ENCODE data around the gene TMBIM1. TPM values are rescaled to one million over a fixed set of nuclear protein-coding genes. Genes with fewer than 3 reads are reported as not detected.

Gene TMBIM1
- total and polyA plus RNA-seq, 4 donors = 100 to 294 (median 212) TPM

GRCh38 chr2:218280260-218280870 is 11.9 kb downstream of the TMBIM1 start:
- intact Hi-C loops (cut with DNase I) = no loop called here
- peaks cover 0 to 3% of the 10 kb centered on the region in 2 donors for H3K4me1 ChIP-seq (ENCODE audit: control insufficient read depth in 1 of 2, insufficient read depth in 2 of 2, low read length in 2 of 2)
- peaks cover 3 to 26% of the 10 kb centered on the region in 2 donors for H3K36me3 ChIP-seq (ENCODE audit: control insufficient read depth in 1 of 2, insufficient read depth in 2 of 2, low read length in 1 of 2)
- H3K4me3 ChIP-seq (ENCODE audit: low read length in 2 of 2) = no peak overlapping the region
- ATAC-seq (ENCODE audit: low FRiP score) (no peak), DNase-seq (no peak)
- WGBS, 2 donors = 79 to 88% methylated on average over 14 of the region's 14 CpGs
- no peaks in the 10 kb centered on the region for H3K27me3 ChIP-seq (ENCODE audit: control insufficient read depth in 1 of 2, insufficient read depth in 2 of 2, low read length in 1 of 2)
- H3K9me3 ChIP-seq (ENCODE audit: control insufficient read depth, low read length) = no peaks in the 10 kb centered on the region
- H3K27ac ChIP-seq (ENCODE audit: low read depth in 1 of 2, low read length in 2 of 2) = no peak overlapping the region

- peaks cover 0 to 3% of the 10 kb centered on the region in 2 donors for H3K4me1 ChIP-seq (ENCODE audit: control insufficient read depth in 1 of 2, insufficient read depth in 2 of 2, low read length in 2 of 2)
- intact Hi-C loops (cut with DNase I) = loop anchor here in 1 of 2 donors (10.0 kb wide), 1 partner anchor 186 kb away; no protein-coding TSS in a partner anchor
- H3K9me3 ChIP-seq (ENCODE audit: control insufficient read depth, low read length) = no peaks in the 10 kb centered on the region
- no peak for ATAC-seq (ENCODE audit: low FRiP score)
- peaks cover 3 to 35% of the 10 kb centered on the region in 2 donors for H3K36me3 ChIP-seq (ENCODE audit: control insufficient read depth in 1 of 2, insufficient read depth in 2 of 2, low read length in 1 of 2)
- 78 to 79% methylated on average over 16 of the region's 16 CpGs for WGBS, 2 donors
- H3K4me3 ChIP-seq (ENCODE audit: low read length in 2 of 2) = no peak overlapping the region
- H3K27ac ChIP-seq (ENCODE audit: low read depth in 1 of 2, low read length in 2 of 2) = no peak overlapping the region
- H3K27me3 ChIP-seq (ENCODE audit: control insufficient read depth in 1 of 2, insufficient read depth in 2 of 2, low read length in 1 of 2) = no peaks in the 10 kb centered on the region
- no peak for DNase-seq
Measured at GRCh38 chr2:218278531-218279360, 13.6 kb downstream of the TMBIM1 start.

- Histone ChIP-seq H3K36me3 (ENCODE audit: control insufficient read depth in 1 of 2, insufficient read depth in 2 of 2, low read length in 1 of 2) (peaks cover 3 to 35% of the 10 kb centered on the region in 2 donors), H3K27me3 (ENCODE audit: control insufficient read depth in 1 of 2, insufficient read depth in 2 of 2, low read length in 1 of 2) (no peaks in the 10 kb centered on the region), H3K9me3 (ENCODE audit: control insufficient read depth, low read length) (no peaks in the 10 kb centered on the region), H3K4me1 (ENCODE audit: control insufficient read depth in 1 of 2, insufficient read depth in 2 of 2, low read length in 2 of 2) (peaks cover 0 to under 1% of the 10 kb centered on the region in 2 donors), H3K27ac (ENCODE audit: low read depth in 1 of 2, low read length in 2 of 2) (no peak overlapping the region), H3K4me3 (ENCODE audit: low read length in 2 of 2) (no peak overlapping the region)
- DNase-seq (no peak), ATAC-seq (ENCODE audit: low FRiP score) (no peak)
- intact Hi-C loops (cut with DNase I) = loop anchor here in 1 of 2 donors (10.0 kb wide), 1 partner anchor 187 kb away; no protein-coding TSS in a partner anchor
- WGBS, 2 donors = 56 to 79% methylated on average over 7 of the region's 7 CpGs
Measured at GRCh38 chr2:218277921-218278320, 14.4 kb downstream of the TMBIM1 start.

GRCh38 chr2:218276986-218277755 is 15.1 kb downstream of the TMBIM1 start:
- no peaks in the 10 kb centered on the region for H3K9me3 ChIP-seq (ENCODE audit: control insufficient read depth, low read length)
- H3K27ac ChIP-seq (ENCODE audit: low read depth in 1 of 2, low read length in 2 of 2) = no peak overlapping the region
- no peaks in the 10 kb centered on the region for H3K27me3 ChIP-seq (ENCODE audit: control insufficient read depth in 1 of 2, insufficient read depth in 2 of 2, low read length in 1 of 2)
- H3K36me3 ChIP-seq (ENCODE audit: control insufficient read depth in 1 of 2, insufficient read depth in 2 of 2, low read length in 1 of 2) = peaks cover 3 to 35% of the 10 kb centered on the region in 2 donors
- DNase-seq (no peak), ATAC-seq (ENCODE audit: low FRiP score) (no peak)
- intact Hi-C loops (cut with DNase I) = loop anchor here in 1 of 2 donors (10.0 kb wide), 1 partner anchor 188 kb away; no protein-coding TSS in a partner anchor
- no peak overlapping the region for H3K4me3 ChIP-seq (ENCODE audit: low read length in 2 of 2)
- H3K4me1 ChIP-seq (ENCODE audit: control insufficient read depth in 1 of 2, insufficient read depth in 2 of 2, low read length in 2 of 2) = no peaks in the 10 kb centered on the region
- 61 to 62% methylated on average over 12 of the region's 12 CpGs for WGBS, 2 donors

- ATAC-seq (ENCODE audit: low FRiP score) (no peak), DNase-seq (no peak)
- H3K36me3 ChIP-seq (ENCODE audit: control insufficient read depth in 1 of 2, insufficient read depth in 2 of 2, low read length in 1 of 2) = peaks cover 3 to 34% of the 10 kb centered on the region in 2 donors
- no peaks in the 10 kb centered on the region for H3K4me1 ChIP-seq (ENCODE audit: control insufficient read depth in 1 of 2, insufficient read depth in 2 of 2, low read length in 2 of 2)
- no peaks in the 10 kb centered on the region for H3K9me3 ChIP-seq (ENCODE audit: control insufficient read depth, low read length)
- peak overlapping the region in 1 of 2 donors; percentile 13 for H3K27ac ChIP-seq (ENCODE audit: low read depth in 1 of 2, low read length in 2 of 2)
- intact Hi-C loops (cut with DNase I) = loop anchor here in 1 of 2 donors (2.0 to 10.0 kb wide), 2 partner anchors 71 to 189 kb away; no protein-coding TSS in a partner anchor
- H3K27me3 ChIP-seq (ENCODE audit: control insufficient read depth in 1 of 2, insufficient read depth in 2 of 2, low read length in 1 of 2) = no peaks in the 10 kb centered on the region
- WGBS, 2 donors = 72 to 80% methylated on average over 9 of the region's 9 CpGs
- H3K4me3 ChIP-seq (ENCODE audit: low read length in 2 of 2) = no peak overlapping the region
Measured at GRCh38 chr2:218275371-218276072, 16.8 kb downstream of the TMBIM1 start.

GRCh38 chr2:218274586-218274985 is 17.7 kb downstream of the TMBIM1 start:
- Histone ChIP-seq H3K36me3 (ENCODE audit: control insufficient read depth in 1 of 2, insufficient read depth in 2 of 2, low read length in 1 of 2) (peaks cover 3 to 28% of the 10 kb centered on the region in 2 donors), H3K27me3 (ENCODE audit: control insufficient read depth in 1 of 2, insufficient read depth in 2 of 2, low read length in 1 of 2) (no peaks in the 10 kb centered on the region), H3K27ac (ENCODE audit: low read depth in 1 of 2, low read length in 2 of 2) (no peak overlapping the region), H3K4me1 (ENCODE audit: control insufficient read depth in 1 of 2, insufficient read depth in 2 of 2, low read length in 2 of 2) (no peaks in the 10 kb centered on the region), H3K4me3 (ENCODE audit: low read length in 2 of 2) (no peak overlapping the region), H3K9me3 (ENCODE audit: control insufficient read depth, low read length) (no peaks in the 10 kb centered on the region)
- 48 to 54% methylated on average over 4 of the region's 4 CpGs for WGBS, 2 donors
- intact Hi-C loops (cut with DNase I) = loop anchor here (2.0 to 10.0 kb wide), 3 partner anchors 72 to 193 kb away; no protein-coding TSS in a partner anchor
- DNase-seq = no peak
- no peak for ATAC-seq (ENCODE audit: low FRiP score)

GRCh38 chr2:218273908-218274249 is 18.4 kb downstream of the TMBIM1 start:
- WGBS, 2 donors = 58 to 69% methylated on average over 2 of the region's 2 CpGs
- H3K27ac ChIP-seq (ENCODE audit: low read depth in 1 of 2, low read length in 2 of 2) = peak overlapping the region in 1 of 2 donors; percentile 20
- H3K27me3 ChIP-seq (ENCODE audit: control insufficient read depth in 1 of 2, insufficient read depth in 2 of 2, low read length in 1 of 2) = no peaks in the 10 kb centered on the region
- H3K4me1 ChIP-seq (ENCODE audit: control insufficient read depth in 1 of 2, insufficient read depth in 2 of 2, low read length in 2 of 2) = no peaks in the 10 kb centered on the region
- H3K4me3 ChIP-seq (ENCODE audit: low read length in 2 of 2) = no peak overlapping the region
- DNase-seq (no peak), ATAC-seq (ENCODE audit: low FRiP score) (no peak)
- no peaks in the 10 kb centered on the region for H3K9me3 ChIP-seq (ENCODE audit: control insufficient read depth, low read length)
- peaks cover 3 to 27% of the 10 kb centered on the region in 2 donors for H3K36me3 ChIP-seq (ENCODE audit: control insufficient read depth in 1 of 2, insufficient read depth in 2 of 2, low read length in 1 of 2)
- intact Hi-C loops (cut with DNase I) = loop anchor here (2.0 to 10.0 kb wide), 4 partner anchors 17 to 193 kb away; no protein-coding TSS in a partner anchor
